DND-41 (cell line): ENCODE measurements around the gene ARHGAP6.

Experiments used
- ATAC-seq: fragments of 200-7000 bp; cut with Tn5 transposase; 3 replicates; pipeline ENCODE4 v1.9.1; 2021; ENCODE audit warnings: low read depth; ENCODE audit not compliant: insufficient read depth
- DNase-seq: peaks from one replicate; pipeline ENCODE4 v3.0.0-alpha.2; 2020
- H2AFZ ChIP-seq: 2 replicates; pipeline ENCODE4 v1.6.0; 2012; ENCODE audit warnings: low read depth, low read length
- H3K27ac ChIP-seq: 2 replicates; pipeline ENCODE4 v1.5.1; 2012; ENCODE audit warnings: low read length, inconsistent platforms
- H3K27me3 ChIP-seq: fragments of 200-600 bp; sonication (generic); 2 replicates; pipeline ENCODE4 v1.6.0; 2012; ENCODE audit warnings: low read length, mild to moderate bottlenecking, inconsistent platforms; ENCODE audit not compliant: insufficient read depth, poor library complexity
- H3K36me3 ChIP-seq: 2 replicates; pipeline ENCODE4 v1.5.1; 2012; ENCODE audit warnings: low read length, inconsistent platforms; ENCODE audit not compliant: insufficient read depth
- H3K4me1 ChIP-seq: 2 replicates; pipeline ENCODE4 v1.5.1; 2012; ENCODE audit warnings: mild to moderate bottlenecking, low read length; ENCODE audit not compliant: insufficient read depth
- H3K4me2 ChIP-seq: 2 replicates; pipeline ENCODE4 v1.6.0; 2012; ENCODE audit warnings: mild to moderate bottlenecking, moderate library complexity, low read length, inconsistent platforms; ENCODE audit not compliant: insufficient read depth
- H3K4me3 ChIP-seq, 2 experiments: fragments of 200-600 bp in 1 of 2; shearing (Covaris generic) in 1 of 2; 2 replicates each; pipeline ENCODE4 v1.5.1; 2012 to 2016; ENCODE audit warnings: inconsistent platforms in 2 of 2, low read length in 2 of 2, mild to moderate bottlenecking in 2 of 2, low read depth in 1 of 2, moderate library complexity in 1 of 2
- H3K79me2 ChIP-seq: 2 replicates; pipeline ENCODE4 v1.6.0; 2012; ENCODE audit warnings: low read length, inconsistent platforms; ENCODE audit not compliant: insufficient read depth
- H3K9ac ChIP-seq: 2 replicates; pipeline ENCODE4 v1.6.0; 2012; ENCODE audit warnings: low read depth, mild to moderate bottlenecking, inconsistent platforms, low read length, moderate library complexity
- H3K9me3 ChIP-seq: 2 replicates; pipeline ENCODE4 v1.5.1; 2012; ENCODE audit warnings: low read length, moderate library complexity, mild to moderate bottlenecking, inconsistent platforms; ENCODE audit not compliant: insufficient read depth, severe bottlenecking
- H4K20me1 ChIP-seq: 2 replicates; pipeline ENCODE4 v1.6.0; 2012; ENCODE audit warnings: low read length; ENCODE audit not compliant: insufficient read depth
- EZH2 ChIP-seq: IDR thresholded peaks from 3 replicates; pipeline ENCODE4 v1.6.1; 2012; ENCODE audit warnings: borderline replicate concordance, low read depth, mild to moderate bottlenecking, moderate library complexity, low read length, inconsistent platforms; ENCODE audit not compliant: severe bottlenecking
- TF ChIP-seq, protein P1 (sequence below): IDR thresholded peaks from 2 replicates; pipeline ENCODE4 v1.5.1; 2012; ENCODE audit warnings: borderline replicate concordance, low read length, moderate library complexity, mild to moderate bottlenecking; ENCODE audit not compliant: poor library complexity, severe bottlenecking; ENCODE audit errors: extremely low read depth

ARHGAP6 gene

GRCh38 chrX:11290416-11291102, 375.2 kb downstream of the ARHGAP6 start:
- H3K4me3 ChIP-seq = no peak overlapping the region
- no peaks in the 10 kb centered on the region for H3K4me1 ChIP-seq
- TF ChIP-seq, protein P1, sequence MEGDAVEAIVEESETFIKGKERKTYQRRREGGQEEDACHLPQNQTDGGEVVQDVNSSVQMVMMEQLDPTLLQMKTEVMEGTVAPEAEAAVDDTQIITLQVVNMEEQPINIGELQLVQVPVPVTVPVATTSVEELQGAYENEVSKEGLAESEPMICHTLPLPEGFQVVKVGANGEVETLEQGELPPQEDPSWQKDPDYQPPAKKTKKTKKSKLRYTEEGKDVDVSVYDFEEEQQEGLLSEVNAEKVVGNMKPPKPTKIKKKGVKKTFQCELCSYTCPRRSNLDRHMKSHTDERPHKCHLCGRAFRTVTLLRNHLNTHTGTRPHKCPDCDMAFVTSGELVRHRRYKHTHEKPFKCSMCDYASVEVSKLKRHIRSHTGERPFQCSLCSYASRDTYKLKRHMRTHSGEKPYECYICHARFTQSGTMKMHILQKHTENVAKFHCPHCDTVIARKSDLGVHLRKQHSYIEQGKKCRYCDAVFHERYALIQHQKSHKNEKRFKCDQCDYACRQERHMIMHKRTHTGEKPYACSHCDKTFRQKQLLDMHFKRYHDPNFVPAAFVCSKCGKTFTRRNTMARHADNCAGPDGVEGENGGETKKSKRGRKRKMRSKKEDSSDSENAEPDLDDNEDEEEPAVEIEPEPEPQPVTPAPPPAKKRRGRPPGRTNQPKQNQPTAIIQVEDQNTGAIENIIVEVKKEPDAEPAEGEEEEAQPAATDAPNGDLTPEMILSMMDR = no peak
- TF ChIP-seq EZH2 = no peak
- H3K27me3 ChIP-seq = no peaks in the 10 kb centered on the region
- H2AFZ ChIP-seq = no peak overlapping the region
- no peaks in the 10 kb centered on the region for H3K36me3 ChIP-seq
- no peak overlapping the region for H3K27ac ChIP-seq
- H4K20me1 ChIP-seq = no peaks in the 10 kb centered on the region
- no peak overlapping the region for H3K9ac ChIP-seq
- H3K9me3 ChIP-seq = no peaks in the 10 kb centered on the region
- ATAC-seq (no peak), DNase-seq (no peak)
- H3K4me2 ChIP-seq = no peak overlapping the region
- H3K79me2 ChIP-seq = no peaks in the 10 kb centered on the region

DNA sequence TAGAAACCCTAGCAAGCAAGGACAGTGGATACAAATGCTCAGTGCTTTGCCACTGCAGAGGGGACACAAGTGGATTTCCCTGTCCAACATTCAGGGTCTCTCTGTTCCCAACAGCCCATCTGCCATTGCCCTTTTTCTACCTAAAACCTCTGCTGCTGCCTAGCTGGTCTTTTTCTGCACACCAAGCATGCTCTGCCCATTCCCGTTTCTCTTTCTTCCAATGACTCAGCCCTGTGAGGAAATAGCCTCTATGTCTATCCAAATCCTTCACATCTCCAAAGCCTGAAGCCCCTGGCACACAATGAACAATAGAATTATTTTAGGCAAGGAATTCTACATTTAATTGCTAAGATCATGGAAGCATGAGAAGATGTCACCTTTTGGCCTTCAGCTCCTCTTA, 378.2 kb downstream of the ARHGAP6 start:
- no peak overlapping the region for H3K4me3 ChIP-seq
- no peak for ATAC-seq
- no peak overlapping the region for H3K9ac ChIP-seq
- no peaks in the 10 kb centered on the region for H3K36me3 ChIP-seq
- H3K4me1 ChIP-seq = no peaks in the 10 kb centered on the region
- TF ChIP-seq, protein P1 = no peak
- no peak for TF ChIP-seq EZH2
- no peaks in the 10 kb centered on the region for H4K20me1 ChIP-seq
- no peak overlapping the region for H3K27ac ChIP-seq
- H3K4me2 ChIP-seq = no peak overlapping the region
- no peak for DNase-seq
- no peak overlapping the region for H2AFZ ChIP-seq
- H3K9me3 ChIP-seq = no peaks in the 10 kb centered on the region
- no peaks in the 10 kb centered on the region for H3K79me2 ChIP-seq
- no peaks in the 10 kb centered on the region for H3K27me3 ChIP-seq

GRCh38 chrX:11285651-11286050, 380.1 kb downstream of the ARHGAP6 start:
- Histone ChIP-seq H3K27me3 (no peaks in the 10 kb centered on the region), H3K9me3 (no peaks in the 10 kb centered on the region), H3K36me3 (no peaks in the 10 kb centered on the region), H3K4me2 (no peak overlapping the region), H3K4me1 (no peaks in the 10 kb centered on the region), H3K79me2 (no peaks in the 10 kb centered on the region), H4K20me1 (no peaks in the 10 kb centered on the region), H2AFZ (no peak overlapping the region), H3K27ac (no peak overlapping the region), H3K4me3 (no peak overlapping the region), H3K9ac (no peak overlapping the region)
- no peak for DNase-seq
- TF ChIP-seq, protein P1 = no peak
- TF ChIP-seq EZH2 = no peak
- ATAC-seq = no peak

DNA sequence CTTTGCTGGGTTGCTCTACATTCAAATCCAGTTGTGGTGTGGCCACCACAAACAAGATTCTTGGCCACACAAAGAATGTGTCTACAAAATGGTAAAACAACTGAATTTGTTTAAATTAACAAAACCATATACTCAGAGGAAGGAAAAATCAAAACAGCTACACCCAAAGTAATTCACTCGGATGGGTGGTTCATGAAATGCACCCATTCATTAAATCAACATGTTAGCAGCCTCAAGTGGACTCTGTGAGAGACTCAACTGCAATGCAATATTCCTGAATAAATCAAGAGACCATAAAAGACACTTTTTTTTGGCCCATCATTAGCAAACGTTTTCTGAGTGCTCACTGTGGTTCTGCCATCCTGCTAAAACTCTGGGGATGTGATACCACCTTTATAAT, 383.7 kb downstream of the ARHGAP6 start:
- no peaks in the 10 kb centered on the region for H3K36me3 ChIP-seq
- no peaks in the 10 kb centered on the region for H3K79me2 ChIP-seq
- no peaks in the 10 kb centered on the region for H3K4me1 ChIP-seq
- H3K4me2 ChIP-seq = no peak overlapping the region
- no peak overlapping the region for H3K27ac ChIP-seq
- H3K9ac ChIP-seq = no peak overlapping the region
- DNase-seq (no peak), ATAC-seq (no peak)
- H4K20me1 ChIP-seq = no peaks in the 10 kb centered on the region
- no peaks in the 10 kb centered on the region for H3K9me3 ChIP-seq
- H2AFZ ChIP-seq = no peak overlapping the region
- no peaks in the 10 kb centered on the region for H3K27me3 ChIP-seq
- TF ChIP-seq EZH2 = no peak
- TF ChIP-seq, protein P1 = no peak
- no peak overlapping the region for H3K4me3 ChIP-seq
